Measurements from ENCODE around the gene COG7. TPM values are rescaled to one million over a fixed set of nuclear protein-coding genes. Genes with fewer than 3 reads are reported as not detected.

COG7 gene
- total and polyA plus RNA-seq, 2 donors, result 9.0 to 28.0 TPM

DNA sequence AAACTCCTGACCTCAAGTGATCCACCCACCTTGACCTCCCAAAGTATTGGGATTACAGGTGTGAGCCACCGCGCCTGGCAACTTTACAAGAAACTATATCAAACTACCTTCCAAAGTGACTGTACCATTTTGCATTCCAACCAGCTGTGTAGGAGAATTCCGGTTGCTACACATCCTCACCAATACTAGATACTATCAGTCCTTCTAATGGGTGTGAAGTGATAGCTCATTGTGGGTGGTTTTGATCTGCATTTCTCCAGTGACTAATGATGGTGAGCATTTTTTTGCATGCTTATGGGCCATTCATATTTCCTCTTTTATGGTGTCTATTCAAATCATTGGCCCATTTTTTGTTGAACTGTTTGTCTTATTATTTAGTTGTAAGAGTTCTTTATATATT is 113.2 kb downstream of the COG7 start:
- DNase-seq (ENCODE audit: low read depth in 6 of 9, low spot score in 9 of 9), result no peak
- H3K36me3 ChIP-seq (ENCODE audit: control insufficient read depth in 2 of 2, insufficient read depth in 2 of 2, low read length in 1 of 2), result no peaks in the 10 kb centered on the region
- H3K27me3 ChIP-seq (ENCODE audit: control insufficient read depth in 2 of 2, insufficient read depth in 1 of 2, low read length in 1 of 2), result no peaks in the 10 kb centered on the region
- H3K9me3 ChIP-seq (ENCODE audit: control insufficient read depth in 2 of 2, insufficient read depth in 1 of 2, low read length in 1 of 2), result no peaks in the 10 kb centered on the region
- H3K4me3 ChIP-seq (ENCODE audit: low read length in 2 of 2), result no peak overlapping the region
- 79% methylated on average over 3 of the region's 3 CpGs for WGBS
- H3K27ac ChIP-seq (ENCODE audit: low read depth in 1 of 2, low read length in 1 of 2), result no peak overlapping the region
- H3K4me1 ChIP-seq (ENCODE audit: control insufficient read depth in 2 of 2, insufficient read depth in 2 of 2, low read length in 2 of 2), result no peaks in the 10 kb centered on the region

Other genes with a start within 250 kb of the COG7 start
- gene SCNN1B, start 150.9 kb downstream of the COG7 start, total RNA-seq, result 0.28 TPM
- 4.8 TPM for gene SCNN1B, start 150.9 kb downstream of the COG7 start, polyA plus RNA-seq
- 59.0 TPM for gene GGA2, start 57.3 kb upstream of the COG7 start, total RNA-seq
- 42.4 TPM for gene GGA2, start 57.3 kb upstream of the COG7 start, polyA plus RNA-seq
- gene EARS2, start 104.2 kb upstream of the COG7 start, total RNA-seq, result 20.5 TPM
- gene EARS2, start 104.2 kb upstream of the COG7 start, polyA plus RNA-seq, result 11.5 TPM
- 26.5 TPM for gene UBFD1, start 104.5 kb upstream of the COG7 start, total RNA-seq
- 14.4 TPM for gene UBFD1, start 104.5 kb upstream of the COG7 start, polyA plus RNA-seq
- gene NDUFAB1, start 143.1 kb upstream of the COG7 start, total RNA-seq, result 153 TPM
- gene NDUFAB1, start 143.1 kb upstream of the COG7 start, polyA plus RNA-seq, result 110 TPM
- gene PALB2, start 188.1 kb upstream of the COG7 start, total RNA-seq, result 10.0 TPM
- gene PALB2, start 188.1 kb upstream of the COG7 start, polyA plus RNA-seq, result 14.3 TPM
- gene DCTN5, start 188.3 kb upstream of the COG7 start, total RNA-seq, result 34.8 TPM
- 15.8 TPM for gene DCTN5, start 188.3 kb upstream of the COG7 start, polyA plus RNA-seq
- gene PLK1, start 225.7 kb upstream of the COG7 start, total RNA-seq, result 19.9 TPM
- 6.9 TPM for gene PLK1, start 225.7 kb upstream of the COG7 start, polyA plus RNA-seq